BJ (cell line): ENCODE results near the gene PHRF1. TPM values are rescaled to one million over a fixed set of nuclear protein-coding genes. Genes with fewer than 3 reads are reported as not detected.

Experiments used
- CTCF ChIA-PET: fragments of 350-600 bp; formaldehyde crosslinking; extraction: SDS; loops from one replicate; lab custom pipeline; 2021; ENCODE audit warnings: antibody characterized with exemption, inconsistent platforms; lab: Yijun Ruan, JAX
- POLR2A ChIA-PET: fragments of 300-600 bp; sonication (Branson Sonifier 250); formaldehyde crosslinking; extraction: SDS; loops from one replicate; lab custom pipeline; 2021; ENCODE audit warnings: antibody characterized with exemption; lab: Charles Lee
- DNase-seq: peaks from one replicate; pipeline ENCODE4 v3.0.0-alpha.2; 2011; ENCODE audit warnings: low read depth
- H3K27me3 ChIP-seq: 2 replicates; pipeline ENCODE4 v1.6.0; 2011; ENCODE audit warnings: low read length; ENCODE audit not compliant: control insufficient read depth, insufficient read depth
- H3K36me3 ChIP-seq: 2 replicates; pipeline ENCODE4 v1.5.1; 2011; ENCODE audit warnings: low read length; ENCODE audit not compliant: control insufficient read depth, insufficient read depth
- H3K4me3 ChIP-seq: 2 replicates; pipeline ENCODE4 v1.5.1; 2011; ENCODE audit warnings: low read depth, mild to moderate bottlenecking, control low read depth, low read length
- polyA plus RNA-seq: library from polyadenylated mRNA; depleted of rRNA; stranded (reverse); fragments of >200 nt; gene quantifications from 2 replicates; pipeline ENCODE4 v1.2.3, GENCODE V29; 2011
- TF ChIP-seq, protein P1 (sequence below): IDR thresholded peaks from 2 replicates; pipeline ENCODE4 v1.5.1; 2011; ENCODE audit warnings: low read depth, mild to moderate bottlenecking, control low read depth, inconsistent platforms, low read length, moderate library complexity; ENCODE audit not compliant: insufficient read depth

PHRF1 gene
- polyA plus RNA-seq, 1 experiment: 10.7 TPM

- TF ChIP-seq, protein P1, sequence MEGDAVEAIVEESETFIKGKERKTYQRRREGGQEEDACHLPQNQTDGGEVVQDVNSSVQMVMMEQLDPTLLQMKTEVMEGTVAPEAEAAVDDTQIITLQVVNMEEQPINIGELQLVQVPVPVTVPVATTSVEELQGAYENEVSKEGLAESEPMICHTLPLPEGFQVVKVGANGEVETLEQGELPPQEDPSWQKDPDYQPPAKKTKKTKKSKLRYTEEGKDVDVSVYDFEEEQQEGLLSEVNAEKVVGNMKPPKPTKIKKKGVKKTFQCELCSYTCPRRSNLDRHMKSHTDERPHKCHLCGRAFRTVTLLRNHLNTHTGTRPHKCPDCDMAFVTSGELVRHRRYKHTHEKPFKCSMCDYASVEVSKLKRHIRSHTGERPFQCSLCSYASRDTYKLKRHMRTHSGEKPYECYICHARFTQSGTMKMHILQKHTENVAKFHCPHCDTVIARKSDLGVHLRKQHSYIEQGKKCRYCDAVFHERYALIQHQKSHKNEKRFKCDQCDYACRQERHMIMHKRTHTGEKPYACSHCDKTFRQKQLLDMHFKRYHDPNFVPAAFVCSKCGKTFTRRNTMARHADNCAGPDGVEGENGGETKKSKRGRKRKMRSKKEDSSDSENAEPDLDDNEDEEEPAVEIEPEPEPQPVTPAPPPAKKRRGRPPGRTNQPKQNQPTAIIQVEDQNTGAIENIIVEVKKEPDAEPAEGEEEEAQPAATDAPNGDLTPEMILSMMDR: no peak
- no peaks in the 10 kb centered on the region; the same call in 1 of the 2 replicates for H3K27me3 ChIP-seq
- no peak overlapping the region for H3K4me3 ChIP-seq
- no peak for DNase-seq
- no peaks in the 10 kb centered on the region; the same call in none of the 2 replicates for H3K36me3 ChIP-seq
- ChIA-PET POLR2A (no interaction called here), CTCF (no interaction called here)
Observed at GRCh38 chr11:628056-628455, 51.8 kb downstream of the PHRF1 start.

DNA sequence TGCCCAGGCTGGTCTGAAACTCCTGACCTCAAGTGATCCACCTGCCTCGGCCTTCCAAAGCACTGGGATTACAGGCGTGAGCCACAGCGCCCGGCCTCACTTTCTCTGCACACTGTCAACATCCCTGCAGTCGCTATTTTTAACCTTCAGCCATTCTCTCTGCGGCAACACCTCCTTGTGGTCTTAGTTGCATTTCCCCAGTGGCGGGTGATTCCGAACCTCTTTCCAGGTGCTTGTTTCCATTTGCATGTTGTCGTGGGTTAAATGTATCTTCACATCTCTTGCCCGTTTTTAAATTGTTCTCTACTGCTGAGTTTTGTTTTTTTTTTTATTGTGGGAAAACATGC is 52.9 kb downstream of the PHRF1 start:
- CTCF ChIA-PET: no interaction called here
- no peaks in the 10 kb centered on the region; the same call in 1 of the 2 replicates for H3K36me3 ChIP-seq
- POLR2A ChIA-PET: no interaction called here
- no peak overlapping the region for H3K4me3 ChIP-seq
- TF ChIP-seq, protein P1: no peak
- no peak for DNase-seq
- no peaks in the 10 kb centered on the region; the same call in 1 of the 2 replicates for H3K27me3 ChIP-seq

GRCh38 chr11:630871-631270 is 54.6 kb downstream of the PHRF1 start:
- no peak for DNase-seq
- H3K36me3 ChIP-seq: no peaks in the 10 kb centered on the region; the same call in 1 of the 2 replicates
- H3K27me3 ChIP-seq: no peaks in the 10 kb centered on the region; the same call in 1 of the 2 replicates
- no peak overlapping the region for H3K4me3 ChIP-seq
- ChIA-PET CTCF (no interaction called here), POLR2A (no interaction called here)
- TF ChIP-seq, protein P1: no peak

- DNase-seq: no peak
- Histone ChIP-seq H3K27me3 (peaks cover 3% of the 10 kb centered on the region; the same call in 1 of the 2 replicates), H3K4me3 (no peak overlapping the region), H3K36me3 (peaks cover 1% of the 10 kb centered on the region)
- ChIA-PET POLR2A (no interaction called here), CTCF (no interaction called here)
- TF ChIP-seq, protein P1: no peak
Observed at GRCh38 chr11:635945-636510, 59.8 kb downstream of the PHRF1 start.

DNA sequence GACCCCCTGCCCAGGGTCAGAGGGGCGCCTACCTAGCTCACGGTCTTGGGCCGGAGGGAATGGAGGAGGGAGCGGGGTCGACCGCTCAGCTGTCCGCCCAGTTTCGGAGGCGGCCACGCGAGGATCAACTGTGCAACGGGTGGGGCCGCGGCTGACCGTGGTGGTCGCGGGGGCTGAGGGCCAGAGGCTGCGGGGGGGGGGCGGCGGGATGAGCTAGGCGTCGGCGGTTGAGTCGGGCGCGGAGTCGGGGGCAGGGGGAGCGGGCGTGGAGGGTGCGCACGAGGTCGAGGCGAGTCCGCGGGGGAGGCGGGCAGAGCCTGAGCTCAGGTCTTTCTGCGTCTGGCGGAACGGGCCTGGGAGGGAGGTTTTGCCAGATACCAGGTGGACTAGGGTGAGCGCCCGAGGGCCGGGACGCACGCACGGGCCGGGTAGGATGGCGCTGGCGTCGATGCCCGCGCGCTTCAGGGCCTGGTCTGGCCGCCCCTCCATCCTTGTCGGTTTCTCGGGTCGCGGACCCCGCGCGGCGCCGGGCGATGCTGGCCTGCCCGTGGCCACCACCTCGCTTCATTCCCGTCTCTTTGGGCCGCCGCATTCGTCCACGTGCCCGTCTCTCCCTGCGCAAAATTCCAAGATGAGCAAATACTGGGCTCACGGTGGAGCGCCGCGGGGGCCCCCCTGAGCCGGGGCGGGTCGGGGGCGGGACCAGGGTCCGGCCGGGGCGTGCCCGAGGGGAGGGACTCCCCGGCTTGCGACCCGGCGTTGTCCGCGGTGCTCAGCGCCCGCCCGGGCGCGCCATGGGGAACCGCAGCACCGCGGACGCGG is 60.5 kb downstream of the PHRF1 start, which contains the start of gene DRD4:
Gene DRD4 (plus strand): TSS at position 759 of the 822 bp plus-strand sequence. CDS start 36 bp downstream, at position 795.
- TF ChIP-seq, protein P1: no peak
- Histone ChIP-seq H3K4me3 (peak within 1 kb of the TSS; percentile 16; the same call in 1 of the 2 replicates), H3K36me3 (peaks cover 3% of the 10 kb centered on the region), H3K27me3 (peaks cover 3% of the 10 kb centered on the region; the same call in 1 of the 2 replicates)
- DNase-seq: no peak
- CTCF ChIA-PET: no interaction called here
- POLR2A ChIA-PET: no interaction called here
